Kidney (tissue), 14 donors: ENCODE data around the gene CLCNKA. TPM values are rescaled to one million over a fixed set of nuclear protein-coding genes. Genes with fewer than 3 reads are reported as not detected.
"Not testable (repeated sequence)": the region's sequence is repeated elsewhere in the genome, so short reads cannot be mapped to it uniquely, and the experiment has no call there.

ENCODE experiments used
- DNase-seq, 5 donors: peaks; one replicate each; pipeline ENCODE4 v3.0.0-alpha.2; 2013 to 2020
- FAIRE-seq: peaks from 2 replicates; lab custom pipeline; 2012; peaks lifted over from hg19 to GRCh38; lab: Jason Lieb, UNC
- H3K27ac ChIP-seq, 2 donors: one replicate each; pipeline ENCODE4 v1.7.0; 2013; ENCODE audit warnings: low read depth in 2 of 2, low read length in 2 of 2, inconsistent platforms in 1 of 2
- H3K27me3 ChIP-seq: one replicate; pipeline ENCODE4 v1.7.1; 2013; ENCODE audit warnings: low read length, inconsistent platforms; ENCODE audit not compliant: control insufficient read depth, insufficient read depth
- H3K36me3 ChIP-seq, 3 donors: one replicate each; pipeline versions ENCODE4 v1.7.0 to v1.7.1; 2013; ENCODE audit warnings: low read length in 3 of 3, control low read depth in 1 of 3, inconsistent platforms in 1 of 3; ENCODE audit not compliant: insufficient read depth in 3 of 3, control insufficient read depth in 2 of 3
- H3K4me1 ChIP-seq, 3 donors: one replicate each; pipeline versions ENCODE4 v1.7.0 to v1.7.1; 2013; ENCODE audit warnings: low read length in 3 of 3, inconsistent platforms in 1 of 3, low read depth in 1 of 3; ENCODE audit not compliant: control insufficient read depth in 2 of 3, insufficient read depth in 2 of 3
- H3K4me3 ChIP-seq, 3 donors: one replicate each; pipeline versions ENCODE4 v1.7.0 to v1.8.1; 2013; ENCODE audit warnings: low read length in 3 of 3, control low read depth in 1 of 3, inconsistent platforms in 1 of 3
- H3K9ac ChIP-seq, 3 donors: one replicate each; pipeline versions ENCODE4 v1.7.0 to v1.7.1; 2013; ENCODE audit warnings: low read length in 3 of 3, control low read depth in 1 of 3, inconsistent platforms in 1 of 3
- H3K9me3 ChIP-seq, 3 donors: one replicate each; pipeline versions ENCODE4 v1.7.0 to v1.7.1; 2013; ENCODE audit warnings: low read length in 3 of 3, control low read depth in 1 of 3, inconsistent platforms in 1 of 3; ENCODE audit not compliant: control insufficient read depth in 2 of 3, insufficient read depth in 1 of 3
- CTCF ChIP-seq: IDR thresholded peaks from 3 replicates; pipeline ENCODE4 v1.5.1; 2012; ENCODE audit warnings: mild to moderate bottlenecking, moderate library complexity, borderline replicate concordance; ENCODE audit not compliant: insufficient read depth; ENCODE audit errors: extremely low read depth
- intact Hi-C: fragments of 100-400 bp; cut with DNase I; formaldehyde crosslinking; loops from one replicate; pipeline ENCODE4 v1.11.1; 2022
- polyA plus RNA-seq: library from polyadenylated mRNA; stranded (reverse); fragments of 350-450 nt; fragmentation: Illumina TruSeq; extraction: RNeasy Lipid Tissue Mini Kit (QIAGEN cat#74804); gene quantifications from one replicate; pipeline ENCODE4 v1.2.3, GENCODE V29; 2014; ENCODE audit warnings: low read depth, low replicate concordance; ENCODE audit not compliant: insufficient read depth
- total RNA-seq: library from RNA; stranded (reverse); fragmentation: NEBNext Ultra II Directional; extraction: Animal tissue kit (Norgen Biotek cat#: 25700); gene quantifications from one replicate; pipeline ENCODE4 v1.2.1, GENCODE V29; 2021
- donor health status: control.
- donor health status: control.
- donor health status: control.
- donor health status: control.
- donor health status: control.
- donor health status: DM: yes; HTN: yes; CAD: no.
- donor health status: Normal renal cell carcinoma (clear cell type).

CLCNKA gene
- total and polyA plus RNA-seq, 2 donors from 2014 or later, result 7.8 to 187 TPM

- FAIRE-seq (no peak), DNase-seq (no peak)
- Histone ChIP-seq H3K36me3 (peaks cover 0 to 9% (median 3%) of the 10 kb centered on the region in 3 donors), H3K4me1 (peaks cover 0 to 7% (median 0%) of the 10 kb centered on the region in 3 donors), H3K27me3 (no peaks in the 10 kb centered on the region), H3K27ac (no peak overlapping the region), H3K9me3 (no peaks in the 10 kb centered on the region), H3K4me3 (peak overlapping the region in 2 of 3 donors; percentile 68 to 78), H3K9ac (peak overlapping the region in 2 of 3 donors; percentile 10 to 14)
- intact Hi-C loops, result no loop called here
- no peak for TF ChIP-seq CTCF
These were observed 47.0 kb upstream of the CLCNKA start for GRCh38 chr1:15974855-15975254.

- Histone ChIP-seq H3K9me3 (no peaks in the 10 kb centered on the region), H3K36me3 (peaks cover 0 to 9% (median 3%) of the 10 kb centered on the region in 3 donors), H3K27me3 (no peaks in the 10 kb centered on the region), H3K9ac (peak overlapping the region; percentile 14 to 71 (median 25)), H3K27ac (peak overlapping the region in 1 of 2 donors; percentile 43), H3K4me3 (peak overlapping the region; percentile 68 to 78 (median 72)), H3K4me1 (peaks cover 0 to 7% (median 0%) of the 10 kb centered on the region in 3 donors)
- DNase-seq (peak in 3 of 5 donors; percentile 57 to 86 (median 70)), FAIRE-seq (no peak)
- TF ChIP-seq CTCF, result no peak
- intact Hi-C loops, result no loop called here
These were observed 46.5 kb upstream of the CLCNKA start for GRCh38 chr1:15975358-15975804.

GRCh38 chr1:15975805-15976680 is 45.8 kb upstream of the CLCNKA start, which contains the start of gene ZBTB17:
ZBTB17 (minus strand) TSS chr1:15976101; CDS start chr1:15948495, 27,606 bp downstream.
- H3K36me3 ChIP-seq, result peaks cover 0 to 9% (median 3%) of the 10 kb centered on the region in 3 donors
- H3K27ac ChIP-seq, result peak within 1 kb of the TSS; percentile 25 to 43
- H3K4me1 ChIP-seq, result peaks cover 0 to 7% (median 0%) of the 10 kb centered on the region in 3 donors
- H3K9ac ChIP-seq, result peak within 1 kb of the TSS; percentile 14 to 71 (median 28)
- intact Hi-C loops, result no loop called here
- H3K9me3 ChIP-seq, result no peaks in the 10 kb centered on the region
- H3K27me3 ChIP-seq, result no peaks in the 10 kb centered on the region
- peak; percentile 94 to 98 (median 97) for DNase-seq
- no peak for FAIRE-seq
- TF ChIP-seq CTCF, result no peak
- H3K4me3 ChIP-seq, result peak within 1 kb of the TSS; percentile 68 to 78 (median 72)

- DNase-seq, H3K27me3 ChIP-seq, H3K9ac ChIP-seq, FAIRE-seq, H3K27ac ChIP-seq, H3K4me1 ChIP-seq, H3K9me3 ChIP-seq, H3K4me3 ChIP-seq, H3K36me3 ChIP-seq, intact Hi-C loops: not testable (repeated sequence)
These were observed 43.9 kb upstream of the CLCNKA start for GRCh38 chr1:15977947-15978346.
